Upper lobe of left lung (tissue), 6 donors: ENCODE data around the gene PFDN6. TPM values are rescaled to one million over a fixed set of nuclear protein-coding genes. Genes with fewer than 3 reads are reported as not detected.
A peak's percentile ranks its signal among the peaks of the same experiment; 100 is the strongest.

Source experiments
- ATAC-seq, 2 donors: fragments of 200-7000 bp; cut with Tn5 transposase; one replicate each; pipeline ENCODE4 v1.9.1; 2022; ENCODE audit warnings: mild to moderate bottlenecking in 2 of 2, moderate library complexity in 2 of 2; ENCODE audit not compliant: low FRiP score in 2 of 2
- DNase-seq, 2 donors: peaks; one replicate each; pipeline ENCODE4 v3.0.0-alpha.2; 2019 to 2020
- H3K27ac ChIP-seq, 4 donors: fragments of 200-600 bp; sonication (generic); one replicate each; pipeline ENCODE4 v1.5.1; 2016 to 2019
- H3K27me3 ChIP-seq, 4 donors: fragments of 200-600 bp; sonication (generic); one replicate each; pipeline ENCODE4 v1.5.1; 2017 to 2019
- H3K36me3 ChIP-seq, 4 donors: fragments of 200-600 bp; sonication (generic); one replicate each; pipeline ENCODE4 v1.5.1; 2016 to 2019
- H3K4me1 ChIP-seq, 4 donors: fragments of 200-600 bp; sonication (generic); one replicate each; pipeline ENCODE4 v1.5.1; 2018 to 2019
- H3K4me3 ChIP-seq, 4 donors: fragments of 200-600 bp; sonication (generic); one replicate each; pipeline ENCODE4 v1.5.1; 2017 to 2019; ENCODE audit warnings: mild to moderate bottlenecking in 2 of 4, moderate library complexity in 1 of 4
- H3K9me3 ChIP-seq, 4 donors: fragments of 200-600 bp; sonication (generic); one replicate each; pipeline ENCODE4 v1.5.1; 2018 to 2019
- EP300 ChIP-seq, 4 donors: sonication (generic); formaldehyde crosslinking; IDR thresholded peaks; one replicate each; pipeline ENCODE4 v1.5.1; 2017; ENCODE audit warnings: antibody characterized with exemption in 4 of 4, control low read depth in 2 of 4
- POLR2A ChIP-seq, 4 donors: fragments of 450-650 bp; IDR thresholded peaks; one replicate each; pipeline ENCODE4 v1.5.1; 2016 to 2017; ENCODE audit warnings: antibody characterized with exemption in 4 of 4, mild to moderate bottlenecking in 2 of 4
- POLR2AphosphoS5 ChIP-seq, 2 donors: sonication (generic); formaldehyde crosslinking; IDR thresholded peaks; one replicate each; pipeline ENCODE4 v1.5.1; 2017; ENCODE audit warnings: antibody characterized with exemption in 2 of 2
- WGBS, 2 donors: methylation state at CpG; one replicate each; pipeline ENCODE4 v1.1.5; 2017 to 2018; 5-methylcytosine and 5-hydroxymethylcytosine counted together
- total RNA-seq, 6 donors: library from RNA; depleted of rRNA in 4 of 6; stranded (reverse); fragments of >200 nt in 4 of 6; gene quantifications; one replicate each; pipeline versions ENCODE4 v1.1.0 to v1.2.1, GENCODE V29; 2016 to 2021
- TF ChIP-seq, protein P1 (sequence below), 6 experiments: fragments of 450-650 bp in 4 of 6; fragments of 200-600 bp in 2 of 6; sonication (generic) in 2 of 6; IDR thresholded peaks; one replicate each; pipeline ENCODE4 v1.5.1; 2016 to 2019; ENCODE audit warnings: antibody characterized with exemption in 6 of 6
- donor health status: DM: no; HTN: no; CAD: no; lungs with moderate emphysema.
- donor health status: DM: no; HTN: yes; CAD: no; lungs with severe emphysema.

Gene PFDN6
- total RNA-seq, 6 donors from 2014 or later, result 13.8 to 42.9 (median 30.7) TPM

DNA sequence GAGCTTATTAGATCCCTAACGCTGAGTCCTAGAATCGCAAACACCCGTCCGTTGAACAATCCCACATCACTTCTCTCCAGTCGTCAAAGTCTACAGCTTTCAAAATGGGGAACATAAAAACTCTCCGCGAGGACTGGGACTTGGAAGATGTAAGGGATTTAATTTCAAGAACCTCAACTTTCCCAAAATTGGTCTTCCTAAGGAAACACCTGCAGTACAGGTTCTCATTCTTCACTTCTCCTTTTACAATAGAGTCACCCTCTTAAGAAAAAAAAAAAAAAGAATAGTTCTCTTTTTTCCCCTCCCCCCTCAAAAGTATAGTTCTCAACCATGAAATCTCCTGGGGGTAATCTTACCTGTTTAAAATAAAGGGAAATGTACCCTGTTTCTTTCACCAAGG is 34.7 kb downstream of the PFDN6 start:
- peak overlapping the region in 3 of 4 donors; percentile 92 to 97 (median 95) for H3K27ac ChIP-seq
- peaks cover 32 to 38% (median 34%) of the 10 kb centered on the region in 4 donors for H3K4me1 ChIP-seq
- no peak for ATAC-seq
- peak overlapping the region in 3 of 4 donors; percentile 86 to 89 (median 88) for H3K4me3 ChIP-seq
- WGBS, 2 donors, result 22% methylated on average over 7 of the region's 7 CpGs
- H3K36me3 ChIP-seq, result peaks cover 7 to 24% (median 23%) of the 10 kb centered on the region in 4 donors
- no peak for DNase-seq
- no peaks in the 10 kb centered on the region for H3K27me3 ChIP-seq
- no peaks in the 10 kb centered on the region for H3K9me3 ChIP-seq
- TF ChIP-seq EP300 (IDR thresholded peaks at IDR 0.05) (no peak), POLR2AphosphoS5 (IDR thresholded peaks at IDR 0.05) (no peak), POLR2A (IDR thresholded peaks at IDR 0.05) (no peak)
- TF ChIP-seq, protein P1, sequence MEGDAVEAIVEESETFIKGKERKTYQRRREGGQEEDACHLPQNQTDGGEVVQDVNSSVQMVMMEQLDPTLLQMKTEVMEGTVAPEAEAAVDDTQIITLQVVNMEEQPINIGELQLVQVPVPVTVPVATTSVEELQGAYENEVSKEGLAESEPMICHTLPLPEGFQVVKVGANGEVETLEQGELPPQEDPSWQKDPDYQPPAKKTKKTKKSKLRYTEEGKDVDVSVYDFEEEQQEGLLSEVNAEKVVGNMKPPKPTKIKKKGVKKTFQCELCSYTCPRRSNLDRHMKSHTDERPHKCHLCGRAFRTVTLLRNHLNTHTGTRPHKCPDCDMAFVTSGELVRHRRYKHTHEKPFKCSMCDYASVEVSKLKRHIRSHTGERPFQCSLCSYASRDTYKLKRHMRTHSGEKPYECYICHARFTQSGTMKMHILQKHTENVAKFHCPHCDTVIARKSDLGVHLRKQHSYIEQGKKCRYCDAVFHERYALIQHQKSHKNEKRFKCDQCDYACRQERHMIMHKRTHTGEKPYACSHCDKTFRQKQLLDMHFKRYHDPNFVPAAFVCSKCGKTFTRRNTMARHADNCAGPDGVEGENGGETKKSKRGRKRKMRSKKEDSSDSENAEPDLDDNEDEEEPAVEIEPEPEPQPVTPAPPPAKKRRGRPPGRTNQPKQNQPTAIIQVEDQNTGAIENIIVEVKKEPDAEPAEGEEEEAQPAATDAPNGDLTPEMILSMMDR (IDR thresholded peaks at IDR 0.05), result no peak

DNA sequence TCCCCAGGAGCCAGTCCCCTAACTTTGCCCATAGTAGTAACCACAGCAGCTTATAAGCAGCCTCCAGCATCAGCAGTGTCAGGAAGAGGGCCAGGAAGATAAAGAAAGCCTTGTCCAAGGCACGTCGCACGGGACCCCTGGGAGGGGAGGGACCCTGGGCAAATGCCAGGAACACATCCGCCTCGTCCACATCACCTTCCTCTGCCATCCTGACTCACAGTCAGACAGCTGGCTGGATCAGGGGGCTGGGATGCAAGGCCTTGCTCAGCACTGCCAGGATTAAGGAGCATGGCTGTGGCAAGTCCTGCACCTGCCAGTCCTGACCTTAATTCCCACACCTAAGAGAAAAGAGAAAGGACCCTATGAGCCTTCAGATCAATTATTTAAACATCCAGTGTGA is 39.7 kb downstream of the PFDN6 start:
- Histone ChIP-seq H3K4me3 (no peak overlapping the region), H3K4me1 (peaks cover under 1 to 3% (median 1%) of the 10 kb centered on the region in 4 donors), H3K27ac (no peak overlapping the region), H3K9me3 (no peaks in the 10 kb centered on the region), H3K27me3 (no peaks in the 10 kb centered on the region), H3K36me3 (no peaks in the 10 kb centered on the region)
- no peak for TF ChIP-seq POLR2A (IDR thresholded peaks at IDR 0.05)
- no peak for TF ChIP-seq EP300 (IDR thresholded peaks at IDR 0.05)
- TF ChIP-seq, protein P1 (IDR thresholded peaks at IDR 0.05), result no peak
- no peak for TF ChIP-seq POLR2AphosphoS5 (IDR thresholded peaks at IDR 0.05)
- no peak for DNase-seq
- no peak for ATAC-seq
- 47 to 80% methylated on average over 5 of the region's 5 CpGs for WGBS, 2 donors

DNA sequence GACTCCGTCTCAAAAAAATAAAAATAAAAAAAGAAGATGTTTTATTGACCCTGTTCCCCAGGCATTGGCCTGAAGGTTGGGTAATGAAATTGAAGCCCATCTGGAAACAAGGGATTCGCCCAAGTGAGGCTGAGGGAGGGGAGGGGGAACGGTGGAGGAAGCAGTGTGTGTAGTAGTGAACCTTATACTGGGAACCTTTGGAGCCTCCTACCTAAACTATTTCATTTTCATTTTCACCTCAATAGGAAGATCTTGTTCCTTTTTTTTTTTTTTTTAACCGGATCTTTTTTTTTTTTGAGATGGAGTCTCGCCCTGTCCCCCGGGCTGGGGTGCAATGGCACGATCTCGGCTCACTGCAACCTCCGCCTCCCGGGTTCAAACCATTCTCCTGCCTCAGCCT is 41.3 kb downstream of the PFDN6 start:
- Histone ChIP-seq H3K4me1 (no peaks in the 10 kb centered on the region), H3K36me3 (no peaks in the 10 kb centered on the region), H3K27me3 (no peaks in the 10 kb centered on the region), H3K4me3 (no peak overlapping the region), H3K9me3 (no peaks in the 10 kb centered on the region), H3K27ac (no peak overlapping the region)
- ATAC-seq, result no peak
- DNase-seq, result no peak
- TF ChIP-seq, protein P1 (IDR thresholded peaks at IDR 0.05), result no peak
- TF ChIP-seq POLR2A (IDR thresholded peaks at IDR 0.05), result no peak
- no peak for TF ChIP-seq EP300 (IDR thresholded peaks at IDR 0.05)
- no peak for TF ChIP-seq POLR2AphosphoS5 (IDR thresholded peaks at IDR 0.05)
- 78 to 87% methylated on average over 10 of the region's 10 CpGs for WGBS, 2 donors

DNA sequence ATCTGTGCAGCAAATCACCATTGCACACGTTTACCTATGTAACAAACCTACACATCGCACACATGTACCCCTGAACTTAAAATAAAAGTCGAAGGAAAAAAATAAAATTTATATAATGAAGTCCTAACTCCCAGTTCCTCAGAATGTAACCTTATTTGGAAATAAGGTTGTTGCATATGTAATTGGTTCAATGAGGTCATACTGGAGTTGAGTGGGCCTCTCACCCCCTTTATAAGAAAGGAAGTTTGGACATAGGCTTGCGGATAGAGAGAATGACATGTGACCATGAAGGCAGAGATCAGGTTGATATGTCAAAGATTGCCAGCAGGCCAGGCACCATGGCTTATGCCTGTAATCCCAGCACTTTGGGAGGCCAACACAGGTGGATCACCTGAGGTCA is 44.3 kb downstream of the PFDN6 start:
- no peak overlapping the region for H3K4me3 ChIP-seq
- WGBS, 2 donors, result 85 to 93% methylated on average over 4 of the region's 4 CpGs
- no peaks in the 10 kb centered on the region for H3K27me3 ChIP-seq
- DNase-seq (no peak), ATAC-seq (no peak)
- H3K27ac ChIP-seq, result no peak overlapping the region
- no peaks in the 10 kb centered on the region for H3K9me3 ChIP-seq
- no peaks in the 10 kb centered on the region for H3K4me1 ChIP-seq
- no peaks in the 10 kb centered on the region for H3K36me3 ChIP-seq
- TF ChIP-seq POLR2A (IDR thresholded peaks at IDR 0.05) (no peak), EP300 (IDR thresholded peaks at IDR 0.05) (no peak), POLR2AphosphoS5 (IDR thresholded peaks at IDR 0.05) (no peak)
- TF ChIP-seq, protein P1 (IDR thresholded peaks at IDR 0.05), result no peak

DNA sequence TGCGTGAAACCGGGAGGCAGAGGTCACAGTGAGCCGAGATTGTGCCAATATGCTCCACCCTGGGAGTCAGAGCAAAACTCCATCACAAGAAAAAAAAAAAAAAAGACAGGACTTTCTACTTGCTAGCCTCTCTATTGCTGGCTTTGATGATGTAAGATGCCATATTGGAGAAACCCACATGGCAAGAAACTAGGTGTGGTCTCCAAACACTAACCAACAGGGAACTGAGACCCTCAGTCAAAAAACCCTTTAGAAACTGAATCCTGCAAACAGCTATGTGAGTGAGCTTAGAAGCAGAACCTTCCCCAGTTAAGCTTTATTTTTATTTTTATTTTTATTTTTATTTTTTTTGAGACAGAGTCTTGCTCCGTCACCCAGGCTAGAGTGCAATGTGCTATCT is 46.5 kb downstream of the PFDN6 start:
- DNase-seq (no peak), ATAC-seq (no peak)
- Histone ChIP-seq H3K27me3 (no peaks in the 10 kb centered on the region), H3K9me3 (no peaks in the 10 kb centered on the region), H3K4me1 (no peaks in the 10 kb centered on the region), H3K27ac (no peak overlapping the region), H3K4me3 (no peak overlapping the region), H3K36me3 (no peaks in the 10 kb centered on the region)
- WGBS, 2 donors, result 86 to 93% methylated on average over 4 of the region's 4 CpGs
- TF ChIP-seq POLR2AphosphoS5 (IDR thresholded peaks at IDR 0.05) (no peak), EP300 (IDR thresholded peaks at IDR 0.05) (no peak), POLR2A (IDR thresholded peaks at IDR 0.05) (no peak)
- TF ChIP-seq, protein P1 (IDR thresholded peaks at IDR 0.05), result no peak
